PC-9 (cell line): Measurements from ENCODE around the gene NUDT3. TPM values are rescaled to one million over a fixed set of nuclear protein-coding genes. Genes with fewer than 3 reads are reported as not detected.
"Not testable (repeated sequence)": the region's sequence is repeated elsewhere in the genome, so short reads cannot be mapped to it uniquely, and the experiment has no call there.

Experiments
- BruUV-seq: library from RNA; stranded (reverse); fragments of 400-500 nt; replicated peaks from 2 replicates; lab custom pipeline; 2021; lab: Mats Ljungman, UMichigan
- CTCF ChIA-PET: fragments of 300-600 bp; sonication (Branson Sonifier 250); formaldehyde crosslinking; loops from one replicate; lab custom pipeline; 2022; ENCODE audit warnings: antibody characterized with exemption; lab: Charles Lee
- POLR2A ChIA-PET: fragments of 300-600 bp; sonication (Branson Sonifier 250); formaldehyde crosslinking; loops from one replicate; lab custom pipeline; 2022; ENCODE audit warnings: antibody characterized with exemption; ENCODE audit not compliant: unreplicated experiment; lab: Charles Lee
- DNase-seq, 2 experiments: peaks; one replicate each; pipeline versions ENCODE4 v3.0.0 to v3.0.0-alpha.2; 2015 to 2022; ENCODE audit warnings: mixed read lengths in 1 of 2
- H2AFZ ChIP-seq: fragments of 200-600 bp; sonication (generic); 2 replicates; pipeline ENCODE4 v1.8.1; 2017; ENCODE audit warnings: antibody characterized with exemption
- H3F3A ChIP-seq: fragments of 200-600 bp; sonication (generic); 2 replicates; pipeline ENCODE4 v1.8.1; 2017; ENCODE audit warnings: antibody characterized with exemption, mild to moderate bottlenecking, low read depth; ENCODE audit not compliant: insufficient read depth
- H3K27ac ChIP-seq: fragments of 200-600 bp; sonication (generic); 2 replicates; pipeline ENCODE4 v1.6.1; 2016; ENCODE audit warnings: mixed run types
- H3K27me3 ChIP-seq: fragments of 200-600 bp; sonication (generic); 2 replicates; pipeline ENCODE4 v1.6.1; 2016; ENCODE audit warnings: low read depth, mixed run types; ENCODE audit not compliant: insufficient read depth
- H3K36me3 ChIP-seq: fragments of 200-600 bp; sonication (generic); 2 replicates; pipeline ENCODE4 v1.6.1; 2016; ENCODE audit warnings: low read depth, mixed run types
- H3K4me1 ChIP-seq: fragments of 200-600 bp; sonication (generic); replicated peaks from 2 replicates; pipeline ENCODE4 v1.6.1; 2016; ENCODE audit warnings: mixed run types; ENCODE audit not compliant: insufficient read depth
- H3K4me2 ChIP-seq: fragments of 200-600 bp; sonication (generic); 2 replicates; pipeline ENCODE4 v1.6.1; 2017; ENCODE audit warnings: mixed run types
- H3K4me3 ChIP-seq: fragments of 200-600 bp; sonication (generic); 2 replicates; pipeline ENCODE4 v1.6.1; 2016; ENCODE audit warnings: mixed run types
- H3K79me2 ChIP-seq: fragments of 200-600 bp; sonication (generic); 2 replicates; pipeline ENCODE4 v1.6.1; 2017; ENCODE audit warnings: low read depth, mixed run types
- H3K9me2 ChIP-seq: fragments of 200-600 bp; sonication (generic); 2 replicates; pipeline ENCODE4 v1.8.1; 2017; ENCODE audit warnings: mild to moderate bottlenecking; ENCODE audit not compliant: insufficient read depth
- H3K9me3 ChIP-seq: fragments of 200-600 bp; sonication (generic); 2 replicates; pipeline ENCODE4 v1.8.1; 2016; ENCODE audit warnings: low read depth; ENCODE audit not compliant: insufficient read depth
- H4K20me1 ChIP-seq: fragments of 200-600 bp; sonication (generic); 2 replicates; pipeline ENCODE4 v1.8.1; 2017; ENCODE audit not compliant: insufficient read depth
- CTCF ChIP-seq: fragments of 200-600 bp; sonication (generic); conservative IDR thresholded peaks from 2 replicates; pipeline ENCODE4 v1.6.1; 2017; ENCODE audit warnings: mixed run types, antibody characterized with exemption, mild to moderate bottlenecking, moderate library complexity
- EZH2 ChIP-seq: fragments of 200-600 bp; sonication (generic); IDR thresholded peaks from 2 replicates; pipeline ENCODE4 v1.8.0; 2017; ENCODE audit warnings: antibody characterized with exemption, low read depth
- intact Hi-C: fragments of 100-400 bp; cut with micrococcal nuclease; formaldehyde crosslinking; loops from one replicate; pipeline ENCODE4 v1.10.0; 2022; ENCODE audit not compliant: unreplicated experiment
- total RNA-seq: library from RNA; stranded (reverse); gene quantifications from 2 replicates; pipeline ENCODE4 v1.2.3, GENCODE V29; 2021

NUDT3 gene
- total RNA-seq, 1 experiment from 2014 or later = 19.1 TPM

GRCh38 chr6:34260576-34261267 lies 131.7 kb downstream of the NUDT3 start:
- no peaks in the 10 kb centered on the region for H3K27me3 ChIP-seq
- H3K4me3 ChIP-seq = no peak overlapping the region
- H3K9me3 ChIP-seq = 0 out of 2 replicates have a peak, but pooled peaks cover 3% of the 10 kb centered on the region
- intact Hi-C loops = no loop called here
- H3K27ac ChIP-seq = no peak overlapping the region
- POLR2A ChIA-PET = no interaction called here
- H3K36me3 ChIP-seq = no peaks in the 10 kb centered on the region
- H3F3A ChIP-seq = 0 out of 2 replicates have a peak, but pooled peaks cover 5% of the 10 kb centered on the region
- H3K9me2 ChIP-seq = no peaks in the 10 kb centered on the region
- no peak overlapping the region for H2AFZ ChIP-seq
- H3K4me2 ChIP-seq = no peak overlapping the region
- BruUV-seq = no TSS peak
- H3K4me1 ChIP-seq = no peaks in the 10 kb centered on the region
- no peak for TF ChIP-seq CTCF
- TF ChIP-seq EZH2 = no peak
- no peak for DNase-seq
- CTCF ChIA-PET = interaction anchor here (0.6 kb wide), 1 partner anchor 990 kb away, joined by 3 read pairs; no protein-coding TSS in a partner anchor
- no peaks in the 10 kb centered on the region for H3K79me2 ChIP-seq
- H4K20me1 ChIP-seq = no peaks in the 10 kb centered on the region

DNA sequence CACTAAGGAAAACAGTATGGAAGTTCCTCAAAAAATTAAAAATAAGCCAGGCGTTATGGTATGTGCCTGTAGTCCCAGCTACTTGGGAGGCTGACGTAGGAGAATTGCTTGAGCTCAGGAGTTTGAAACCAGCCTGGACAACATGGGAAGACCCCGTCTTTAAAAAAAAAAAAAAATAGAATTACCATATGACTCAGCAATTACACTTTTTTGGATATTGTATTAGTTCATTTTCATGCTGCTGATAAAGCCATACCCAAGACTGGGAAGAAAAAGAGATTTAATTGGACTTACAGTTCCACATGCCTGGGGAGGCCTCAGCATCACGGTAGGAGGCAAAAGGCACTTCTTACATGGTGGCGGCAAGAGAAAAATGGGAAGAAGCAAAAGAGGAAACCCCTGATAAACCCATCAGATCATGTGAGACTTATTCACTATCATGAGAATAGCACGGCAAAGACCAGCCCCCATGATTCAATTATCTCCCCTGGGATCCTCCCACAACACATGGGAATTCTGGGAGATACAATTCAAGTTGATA lies 132.9 kb downstream of the NUDT3 start:
- TF ChIP-seq CTCF (no peak), EZH2 (no peak)
- no peaks in the 10 kb centered on the region for H4K20me1 ChIP-seq
- H3K9me2 ChIP-seq = no peaks in the 10 kb centered on the region
- BruUV-seq = no TSS peak
- ChIA-PET CTCF (no interaction called here), POLR2A (no interaction called here)
- no peak overlapping the region for H3K4me3 ChIP-seq
- H3K36me3 ChIP-seq = no peaks in the 10 kb centered on the region
- H3K79me2 ChIP-seq = no peaks in the 10 kb centered on the region
- H3K4me2 ChIP-seq = no peak overlapping the region
- no peak for DNase-seq
- H3K9me3 ChIP-seq = 0 out of 2 replicates have a peak, but pooled peaks cover 3% of the 10 kb centered on the region
- H3K4me1 ChIP-seq = no peaks in the 10 kb centered on the region
- no peak overlapping the region for H2AFZ ChIP-seq
- intact Hi-C loops = no loop called here
- no peaks in the 10 kb centered on the region for H3F3A ChIP-seq
- H3K27me3 ChIP-seq = no peaks in the 10 kb centered on the region
- H3K27ac ChIP-seq = no peak overlapping the region

- intact Hi-C loops, CTCF ChIA-PET, H3K9me3 ChIP-seq, H3K4me2 ChIP-seq, H3K9me2 ChIP-seq, BruUV-seq, H3K27ac ChIP-seq, H3K79me2 ChIP-seq, H2AFZ ChIP-seq, DNase-seq, H3K27me3 ChIP-seq, POLR2A ChIA-PET, H3K4me1 ChIP-seq, H4K20me1 ChIP-seq, H3K4me3 ChIP-seq, H3K36me3 ChIP-seq: not testable (repeated sequence)
- H3F3A ChIP-seq = peaks cover 12% of the 10 kb centered on the region
Measured at GRCh38 chr6:34252395-34252794, 140.1 kb downstream of the NUDT3 start.
